CD8-positive, alpha-beta memory T cell (primary cell): Measurements from ENCODE around the gene NANOS1. TPM values are rescaled to one million over a fixed set of nuclear protein-coding genes. Genes with fewer than 3 reads are reported as not detected.
"Not testable (repeated sequence)": the region's sequence is repeated elsewhere in the genome, so short reads cannot be mapped to it uniquely, and the experiment has no call there.

Experiments used
- CTCF ChIA-PET: fragments of 350-600 bp; sonication (Branson Sonifier 250); formaldehyde crosslinking; loops from one replicate; lab custom pipeline; 2021; ENCODE audit warnings: antibody characterized with exemption; lab: Charles Lee
- POLR2A ChIA-PET: fragments of 350-600 bp; sonication (Branson Sonifier 250); formaldehyde crosslinking; loops from one replicate; lab custom pipeline; 2021; ENCODE audit warnings: antibody characterized with exemption; lab: Charles Lee
- DNase-seq, 5 donors: peaks; one replicate each; pipeline versions ENCODE4 v3.0.0 to v3.0.0-alpha.2; 2020 to 2022; ENCODE audit warnings: mixed read lengths in 1 of 5
- H3K27ac ChIP-seq: one replicate; pipeline ENCODE4 v1.7.0; 2013; ENCODE audit warnings: low read depth, mild to moderate bottlenecking, low read length, moderate library complexity
- H3K27me3 ChIP-seq: 2 replicates; pipeline ENCODE4 v1.7.0; 2013; ENCODE audit warnings: low read length, mild to moderate bottlenecking; ENCODE audit not compliant: insufficient read depth, poor library complexity, severe bottlenecking
- H3K36me3 ChIP-seq: 2 replicates; pipeline ENCODE4 v1.7.0; 2013; ENCODE audit warnings: mild to moderate bottlenecking, low read length, moderate library complexity; ENCODE audit not compliant: insufficient read depth
- H3K4me1 ChIP-seq: 2 replicates; pipeline ENCODE4 v1.7.0; 2013; ENCODE audit warnings: mild to moderate bottlenecking, low read length, moderate library complexity; ENCODE audit not compliant: insufficient read depth
- H3K4me3 ChIP-seq: 2 replicates; pipeline ENCODE4 v1.7.0; 2013; ENCODE audit warnings: mild to moderate bottlenecking, low read length
- H3K9me3 ChIP-seq: 2 replicates; pipeline ENCODE4 v1.7.0; 2013; ENCODE audit warnings: mild to moderate bottlenecking, low read length
- H3K27ac Mint-ChIP-seq, 8 donors: one replicate each; pipeline ENCODE4 v1.8.0; 2020 to 2021; ENCODE audit warnings: mixed read lengths in 8 of 8, mild to moderate bottlenecking in 6 of 8, inconsistent platforms in 3 of 8, moderate library complexity in 3 of 8
- H3K27me3 Mint-ChIP-seq, 2 donors: one replicate each; pipeline ENCODE4 v1.8.0; 2020 to 2021; ENCODE audit warnings: mixed read lengths in 2 of 2, mild to moderate bottlenecking in 1 of 2, moderate library complexity in 1 of 2
- H3K36me3 Mint-ChIP-seq, 3 donors: one replicate each; pipeline ENCODE4 v1.8.0; 2020 to 2021; ENCODE audit warnings: mixed read lengths in 3 of 3, inconsistent platforms in 1 of 3, mild to moderate bottlenecking in 1 of 3
- H3K4me1 Mint-ChIP-seq, 3 donors: one replicate each; pipeline ENCODE4 v1.8.0; 2020 to 2021; ENCODE audit warnings: mixed read lengths in 3 of 3, inconsistent platforms in 1 of 3, mild to moderate bottlenecking in 1 of 3
- H3K4me3 Mint-ChIP-seq, 7 donors: one replicate each; pipeline ENCODE4 v1.8.0; 2020 to 2021; ENCODE audit warnings: mixed read lengths in 7 of 7, mild to moderate bottlenecking in 6 of 7, moderate library complexity in 4 of 7, inconsistent platforms in 2 of 7
- H3K9me3 Mint-ChIP-seq, 5 donors: one replicate each; pipeline ENCODE4 v1.8.0; 2020 to 2022; ENCODE audit warnings: mixed read lengths in 5 of 5, mild to moderate bottlenecking in 3 of 5, moderate library complexity in 2 of 5, inconsistent platforms in 1 of 5
- polyA plus RNA-seq: library from polyadenylated mRNA; unstranded; fragments of 300-500 nt; fragmentation: Illumina TruSeq; gene quantifications from one replicate; pipeline ENCODE4 v1.2.3, GENCODE V29; 2021
- total RNA-seq, 2 experiments: library from RNA; stranded (reverse); gene quantifications; one replicate each; pipeline ENCODE4 v1.2.3, GENCODE V29; 2021

NANOS1 gene
- total and polyA plus RNA-seq, 3 experiments from 2014 or later = 0.07 to 0.61 (median 0.22) TPM

DNA sequence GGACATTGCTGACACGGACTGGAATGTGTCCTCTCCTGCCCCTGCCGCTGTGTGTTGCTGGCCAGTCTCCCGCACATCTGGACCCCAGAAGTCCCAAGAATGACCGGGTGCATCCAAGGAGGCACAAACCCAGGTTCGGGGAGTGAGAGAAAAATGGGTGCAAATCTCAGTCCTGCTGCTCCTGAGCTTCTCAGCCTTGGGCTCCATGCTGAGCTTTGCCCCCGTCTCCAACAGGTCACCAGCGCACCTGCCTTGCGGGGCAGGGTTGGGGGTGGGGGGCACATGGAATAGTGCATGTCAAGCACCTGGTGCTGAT lies 6.0 kb upstream of the NANOS1 start:
- H3K9me3 Mint-ChIP-seq = no peaks in the 10 kb centered on the region
- no peak overlapping the region for H3K4me3 Mint-ChIP-seq
- POLR2A ChIA-PET = no interaction called here
- CTCF ChIA-PET = interaction anchor here (1.5 kb wide), 1 partner anchor 17 kb away, joined by 3 read pairs; no protein-coding TSS in a partner anchor
- no peaks in the 10 kb centered on the region for H3K36me3 Mint-ChIP-seq
- peak overlapping the region in 1 of 8 donors; percentile 47 for H3K27ac Mint-ChIP-seq
- peaks cover 0 to 3% (median 2%) of the 10 kb centered on the region in 3 donors for H3K4me1 Mint-ChIP-seq
- Histone ChIP-seq H3K36me3 (no peaks in the 10 kb centered on the region), H3K4me3 (no peak overlapping the region), H3K27me3 (no peaks in the 10 kb centered on the region), H3K4me1 (no peaks in the 10 kb centered on the region), H3K27ac (no peak overlapping the region), H3K9me3 (no peaks in the 10 kb centered on the region)
- peaks cover 0 to 2% of the 10 kb centered on the region in 2 donors for H3K27me3 Mint-ChIP-seq
- DNase-seq = no peak

DNA sequence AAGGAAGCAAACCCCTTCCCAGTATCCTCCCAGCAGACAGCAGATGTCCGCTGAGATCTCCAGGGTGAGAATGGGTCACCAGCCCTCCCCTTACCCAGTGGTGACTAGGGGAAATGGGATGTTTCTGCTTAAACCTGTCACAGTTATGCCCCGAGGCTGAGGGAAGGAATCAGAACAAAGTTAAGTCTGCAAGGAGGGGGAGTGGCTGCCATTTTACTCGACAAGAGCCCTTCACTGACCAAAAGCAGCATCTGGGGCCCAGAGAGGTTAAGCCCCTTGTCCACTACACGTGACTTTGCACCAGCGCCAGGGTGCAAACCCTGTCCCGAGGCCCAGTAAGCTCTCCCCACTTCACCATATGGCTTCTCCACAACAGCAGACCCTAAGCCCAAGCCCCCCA lies 4.6 kb upstream of the NANOS1 start:
- Mint-ChIP-seq H3K4me1 (peaks cover 0 to 7% (median 6%) of the 10 kb centered on the region in 3 donors), H3K27me3 (peaks cover 0 to 2% of the 10 kb centered on the region in 2 donors), H3K27ac (no peak overlapping the region), H3K4me3 (no peak overlapping the region), H3K9me3 (no peaks in the 10 kb centered on the region), H3K36me3 (no peaks in the 10 kb centered on the region)
- no peaks in the 10 kb centered on the region for H3K27me3 ChIP-seq
- no peak overlapping the region for H3K27ac ChIP-seq
- POLR2A ChIA-PET = no interaction called here
- no peaks in the 10 kb centered on the region for H3K9me3 ChIP-seq
- DNase-seq = no peak
- no peaks in the 10 kb centered on the region for H3K36me3 ChIP-seq
- CTCF ChIA-PET = no interaction called here
- no peaks in the 10 kb centered on the region for H3K4me1 ChIP-seq
- H3K4me3 ChIP-seq = no peak overlapping the region

DNA sequence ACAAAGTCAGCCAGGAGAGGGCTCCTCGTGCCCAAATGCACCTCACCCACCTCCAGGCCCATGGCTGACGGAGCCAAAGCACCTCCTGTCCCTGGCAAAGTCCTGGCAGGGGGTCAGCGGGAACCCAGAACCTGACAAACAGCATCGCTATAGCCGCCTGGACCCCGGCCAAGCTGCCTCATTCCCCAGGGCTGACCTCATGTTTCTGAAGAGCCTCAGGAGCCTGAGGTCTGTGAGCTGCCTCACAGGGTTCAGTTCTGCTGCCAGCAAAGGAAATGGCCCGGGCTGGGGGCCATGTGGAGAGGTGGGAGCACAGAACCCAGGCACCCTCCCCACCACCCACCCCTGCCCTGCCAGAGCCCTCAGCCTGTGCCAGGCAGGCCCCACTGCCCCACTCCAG lies 4.2 kb upstream of the NANOS1 start:
- no peaks in the 10 kb centered on the region for H3K36me3 ChIP-seq
- ChIA-PET POLR2A (no interaction called here), CTCF (no interaction called here)
- no peaks in the 10 kb centered on the region for H3K4me1 ChIP-seq
- no peaks in the 10 kb centered on the region for H3K36me3 Mint-ChIP-seq
- no peaks in the 10 kb centered on the region for H3K27me3 ChIP-seq
- H3K9me3 Mint-ChIP-seq = no peaks in the 10 kb centered on the region
- H3K4me3 Mint-ChIP-seq = no peak overlapping the region
- no peak overlapping the region for H3K27ac Mint-ChIP-seq
- H3K4me1 Mint-ChIP-seq = peaks cover 0 to 7% (median 6%) of the 10 kb centered on the region in 3 donors
- no peak for DNase-seq
- H3K27me3 Mint-ChIP-seq = peaks cover 0 to 2% of the 10 kb centered on the region in 2 donors
- H3K4me3 ChIP-seq = no peak overlapping the region
- no peak overlapping the region for H3K27ac ChIP-seq
- no peaks in the 10 kb centered on the region for H3K9me3 ChIP-seq

DNA sequence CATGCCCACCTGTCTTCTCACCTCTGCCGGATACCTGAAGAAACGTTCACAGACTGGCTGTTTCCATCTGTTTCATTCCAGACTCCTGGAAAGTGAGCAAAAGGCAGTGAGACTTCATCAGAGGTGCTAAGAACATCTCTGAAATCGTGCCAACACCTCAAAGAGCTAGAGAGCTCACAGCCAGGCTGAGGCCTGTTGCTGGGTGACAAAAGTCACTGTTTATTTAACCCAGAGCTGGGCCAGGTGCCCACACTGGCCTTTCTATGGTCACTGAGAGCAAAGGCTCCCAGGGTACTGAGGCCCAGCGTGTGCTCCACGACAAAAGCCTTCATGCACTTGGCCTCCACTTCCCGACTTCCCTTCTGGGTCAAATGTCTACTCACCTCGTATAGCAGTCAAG lies 3.7 kb upstream of the NANOS1 start:
- POLR2A ChIA-PET = no interaction called here

DNA sequence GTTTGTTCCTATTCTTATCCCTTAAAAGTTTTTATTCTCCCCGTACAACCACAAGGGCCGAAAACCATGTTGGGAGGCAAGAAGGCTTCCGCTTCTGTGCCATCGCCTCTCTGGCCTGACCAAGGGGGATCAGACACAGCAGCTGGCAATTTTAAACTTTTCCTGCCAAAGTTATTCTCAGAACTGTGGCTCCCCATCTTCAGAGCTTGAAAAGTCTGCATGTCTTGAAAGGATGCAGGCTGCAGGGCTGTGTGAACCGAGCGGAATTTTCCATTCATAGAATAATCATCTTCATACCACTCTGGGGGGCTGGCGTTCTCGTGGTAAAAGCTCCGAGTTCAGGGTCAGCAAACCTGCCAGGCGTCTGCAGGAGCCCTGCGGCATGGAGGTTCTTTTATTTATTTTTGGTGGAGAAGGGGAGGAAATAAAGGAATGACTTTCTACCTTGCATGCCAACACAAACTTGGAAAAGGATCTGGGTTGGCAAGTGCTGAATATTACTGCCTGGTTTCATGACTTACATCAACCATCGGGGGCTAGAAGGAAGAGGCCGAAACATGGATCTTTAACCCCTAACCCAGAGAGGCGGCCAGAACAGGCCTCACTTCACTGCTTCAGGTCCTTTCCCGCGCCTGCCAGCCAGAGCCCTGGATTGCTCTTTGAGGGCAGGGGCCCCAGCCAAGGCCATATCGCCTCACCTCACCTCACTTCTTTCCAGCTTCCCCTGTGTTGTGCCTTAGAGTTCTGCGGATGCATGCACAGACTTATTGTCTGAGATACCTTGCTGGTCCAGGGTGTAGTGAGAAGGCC lies 3.0 kb upstream of the NANOS1 start:
- H3K36me3 Mint-ChIP-seq = no peaks in the 10 kb centered on the region
- peaks cover 10% of the 10 kb centered on the region for H3K4me1 ChIP-seq
- POLR2A ChIA-PET = no interaction called here

More for the DNA sequence above, 3.7 kb upstream of the NANOS1 start:
- H3K4me3 ChIP-seq = no peak overlapping the region
- no peak for DNase-seq
- H3K4me1 Mint-ChIP-seq = peaks cover 1 to 9% (median 6%) of the 10 kb centered on the region in 3 donors
- peak overlapping the region in 1 of 7 donors; percentile 6 for H3K4me3 Mint-ChIP-seq
- no peaks in the 10 kb centered on the region for H3K27me3 ChIP-seq
- H3K9me3 Mint-ChIP-seq = no peaks in the 10 kb centered on the region
- peaks cover 0 to 1% of the 10 kb centered on the region in 2 donors for H3K27me3 Mint-ChIP-seq
- H3K9me3 ChIP-seq = no peaks in the 10 kb centered on the region
- CTCF ChIA-PET = no interaction called here
- H3K36me3 ChIP-seq = no peaks in the 10 kb centered on the region
- H3K4me1 ChIP-seq = peaks cover 2% of the 10 kb centered on the region
- H3K27ac ChIP-seq = no peak overlapping the region
- H3K36me3 Mint-ChIP-seq = no peaks in the 10 kb centered on the region
- peak overlapping the region in 1 of 8 donors; percentile 48 for H3K27ac Mint-ChIP-seq

DNA sequence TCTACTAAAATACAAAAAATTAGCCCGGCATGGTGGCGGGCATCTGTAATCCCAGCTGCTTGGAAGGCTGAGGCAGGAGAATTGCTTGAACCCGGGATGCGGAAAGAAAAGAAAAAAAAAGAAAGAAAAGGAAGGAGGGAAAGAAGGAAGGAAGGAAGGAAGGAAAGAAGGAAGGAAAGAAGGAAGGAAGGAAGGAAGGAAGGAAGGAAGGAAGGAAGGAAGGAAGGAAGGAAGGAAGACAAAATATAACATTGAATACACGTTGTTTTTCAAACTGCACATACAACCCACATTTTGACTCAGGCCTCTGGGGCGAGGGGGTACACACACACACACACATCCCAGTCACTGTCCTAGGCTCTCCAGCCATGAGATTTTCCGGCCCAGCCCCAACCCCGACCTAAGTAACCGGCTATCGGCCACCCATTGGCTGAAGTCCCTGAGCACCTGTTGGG lies 1.0 kb upstream of the NANOS1 start:
- DNase-seq, H3K4me3 ChIP-seq, H3K36me3 ChIP-seq, H3K36me3 Mint-ChIP-seq, H3K9me3 ChIP-seq, H3K27ac ChIP-seq, H3K27me3 ChIP-seq, H3K27me3 Mint-ChIP-seq, H3K9me3 Mint-ChIP-seq: not testable (repeated sequence)
- H3K4me1 ChIP-seq = peaks cover 11% of the 10 kb centered on the region
- H3K27ac Mint-ChIP-seq = peak overlapping the region in 4 of 8 donors; percentile 30 to 81 (median 58)
- POLR2A ChIA-PET = interaction anchor here (0.6 kb wide), 1 partner anchor 13 kb away, joined by 5 read pairs; no protein-coding TSS in a partner anchor
- H3K4me1 Mint-ChIP-seq = peaks cover 8 to 18% (median 10%) of the 10 kb centered on the region in 3 donors
- peak overlapping the region; percentile 71 to 92 (median 81) for H3K4me3 Mint-ChIP-seq
- CTCF ChIA-PET = interaction anchor here (1.3 kb wide), 1 partner anchor 417 kb away, joined by 3 read pairs; no protein-coding TSS in a partner anchor

More for the DNA sequence above, 3.0 kb upstream of the NANOS1 start:
- no peaks in the 10 kb centered on the region for H3K27me3 ChIP-seq
- no peak overlapping the region for H3K4me3 ChIP-seq
- H3K9me3 Mint-ChIP-seq = no peaks in the 10 kb centered on the region
- H3K9me3 ChIP-seq = no peaks in the 10 kb centered on the region
- no peaks in the 10 kb centered on the region for H3K27me3 Mint-ChIP-seq
- CTCF ChIA-PET = no interaction called here
- H3K27ac ChIP-seq = no peak overlapping the region
- DNase-seq = no peak
- H3K36me3 ChIP-seq = no peaks in the 10 kb centered on the region
- peaks cover 8 to 17% (median 8%) of the 10 kb centered on the region in 3 donors for H3K4me1 Mint-ChIP-seq
- H3K4me3 Mint-ChIP-seq = peak overlapping the region in 1 of 7 donors; percentile 50
- H3K27ac Mint-ChIP-seq = peak overlapping the region in 2 of 8 donors; percentile 48 to 84

- Mint-ChIP-seq H3K27me3 (no peaks in the 10 kb centered on the region), H3K4me1 (peaks cover 8 to 18% (median 10%) of the 10 kb centered on the region in 3 donors), H3K36me3 (peaks cover 0 to 14% (median 3%) of the 10 kb centered on the region in 3 donors), H3K9me3 (no peaks in the 10 kb centered on the region), H3K4me3 (peak overlapping the region; percentile 71 to 92 (median 81)), H3K27ac (peak overlapping the region in 2 of 8 donors; percentile 30 to 73)
- Histone ChIP-seq H3K27ac (no peak overlapping the region), H3K9me3 (no peaks in the 10 kb centered on the region), H3K4me1 (peaks cover 11% of the 10 kb centered on the region), H3K27me3 (no peaks in the 10 kb centered on the region), H3K4me3 (peak overlapping the region; percentile 39), H3K36me3 (peaks cover under 1% of the 10 kb centered on the region)
- ChIA-PET POLR2A (interaction anchor here (0.6 to 1.6 kb wide), 2 partner anchors 12 to 275 kb away, joined by 3 to 5 read pairs; partner anchors contain the start of gene CACUL1), CTCF (interaction anchor here (1.3 to 1.5 kb wide), 2 partner anchors 47 to 416 kb away, joined by 3 read pairs; no protein-coding TSS in a partner anchor)
- peak; percentile 72 to 89 (median 77) for DNase-seq
These were observed 458 bp upstream of the NANOS1 start for GRCh38 chr10:119028900-119029612.
